ENCODE data around the gene SRSF2.

- TF ChIP-seq ZNF8 (CRISPR knock-in tag; IDR thresholded peaks at IDR 0.05) (no peak), ZFP3 (CRISPR knock-in tag; IDR thresholded peaks at IDR 0.05) (no peak), OSR1 (CRISPR knock-in tag; IDR thresholded peaks at IDR 0.05) (no peak), ESRRG (CRISPR knock-in tag; IDR thresholded peaks at IDR 0.05) (no peak), GLIS3 (CRISPR knock-in tag; IDR thresholded peaks at IDR 0.05) (no peak)
Measured at GRCh38 chr17:76720211-76720610, 16.9 kb downstream of the SRSF2 start.
